ENCODE data around the gene SLC25A6. TPM values are rescaled to one million over a fixed set of nuclear protein-coding genes. Genes with fewer than 3 reads are reported as not detected.

The SLC25A6 gene
- total RNA-seq, 4 donors from 2014 or later, result 220 to 291 (median 250) TPM

DNA sequence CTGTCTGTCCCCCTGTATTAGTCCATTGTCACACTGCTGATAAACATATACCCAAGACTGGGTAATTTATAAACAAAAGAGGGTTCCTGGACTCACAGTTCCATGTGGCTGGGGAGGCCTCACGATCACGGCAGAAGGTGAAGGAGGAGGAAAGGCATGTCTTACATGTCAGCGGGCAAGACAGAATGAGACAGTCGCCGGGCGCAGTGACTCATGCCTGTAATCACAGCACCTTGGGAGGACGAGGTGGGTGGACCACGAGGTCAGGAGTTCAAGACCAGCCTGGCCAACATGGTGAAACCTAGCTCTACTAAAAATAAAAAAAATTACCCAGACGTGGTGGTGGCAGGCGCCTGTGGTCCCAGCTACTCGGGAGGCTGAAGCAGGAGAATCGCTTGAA lies 30.6 kb downstream of the SLC25A6 start:
- WGBS, 2 donors, result 68 to 82% methylated on average over 12 of the region's 12 CpGs
- Histone ChIP-seq H3K27me3 (no peaks in the 10 kb centered on the region), H3K4me3 (no peak overlapping the region), H3K27ac (no peak overlapping the region), H3K4me1 (peaks cover 0 to 1% (median 0%) of the 10 kb centered on the region in 4 donors), H3K9me3 (peaks cover 0 to 17% (median 4%) of the 10 kb centered on the region in 4 donors), H3K36me3 (peaks cover 3 to 72% (median 7%) of the 10 kb centered on the region in 3 donors)
- no peak for DNase-seq (ENCODE audit: low spot score in 2 of 2)
- TF ChIP-seq, protein P1, sequence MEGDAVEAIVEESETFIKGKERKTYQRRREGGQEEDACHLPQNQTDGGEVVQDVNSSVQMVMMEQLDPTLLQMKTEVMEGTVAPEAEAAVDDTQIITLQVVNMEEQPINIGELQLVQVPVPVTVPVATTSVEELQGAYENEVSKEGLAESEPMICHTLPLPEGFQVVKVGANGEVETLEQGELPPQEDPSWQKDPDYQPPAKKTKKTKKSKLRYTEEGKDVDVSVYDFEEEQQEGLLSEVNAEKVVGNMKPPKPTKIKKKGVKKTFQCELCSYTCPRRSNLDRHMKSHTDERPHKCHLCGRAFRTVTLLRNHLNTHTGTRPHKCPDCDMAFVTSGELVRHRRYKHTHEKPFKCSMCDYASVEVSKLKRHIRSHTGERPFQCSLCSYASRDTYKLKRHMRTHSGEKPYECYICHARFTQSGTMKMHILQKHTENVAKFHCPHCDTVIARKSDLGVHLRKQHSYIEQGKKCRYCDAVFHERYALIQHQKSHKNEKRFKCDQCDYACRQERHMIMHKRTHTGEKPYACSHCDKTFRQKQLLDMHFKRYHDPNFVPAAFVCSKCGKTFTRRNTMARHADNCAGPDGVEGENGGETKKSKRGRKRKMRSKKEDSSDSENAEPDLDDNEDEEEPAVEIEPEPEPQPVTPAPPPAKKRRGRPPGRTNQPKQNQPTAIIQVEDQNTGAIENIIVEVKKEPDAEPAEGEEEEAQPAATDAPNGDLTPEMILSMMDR (IDR thresholded peaks at IDR 0.05), result no peak
- TF ChIP-seq EP300 (IDR thresholded peaks at IDR 0.05), result no peak
- TF ChIP-seq POLR2A (IDR thresholded peaks at IDR 0.05), result no peak

DNA sequence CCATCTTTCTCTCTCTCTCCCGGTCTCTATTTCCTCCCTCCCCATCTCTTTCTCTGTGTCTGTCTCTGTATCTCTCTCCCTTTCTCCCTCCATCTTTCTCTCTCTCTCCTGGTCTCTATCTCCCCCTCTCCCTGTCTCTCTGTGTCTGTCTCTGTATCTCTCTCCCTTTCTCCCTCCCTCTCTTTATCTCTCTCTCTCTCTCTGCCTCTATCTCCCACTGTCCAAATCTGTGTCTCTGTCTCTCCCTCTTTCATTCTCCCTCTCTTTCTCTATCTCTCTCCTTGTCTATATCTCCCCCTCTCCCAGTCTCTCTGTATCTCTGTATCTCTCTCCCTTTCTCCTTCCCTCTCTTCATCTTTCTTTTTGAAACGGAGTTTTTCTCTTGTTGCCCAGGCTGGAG lies 31.7 kb downstream of the SLC25A6 start:
- Histone ChIP-seq H3K9me3 (peaks cover 0 to 17% (median 4%) of the 10 kb centered on the region in 4 donors), H3K27ac (no peak overlapping the region), H3K4me3 (no peak overlapping the region), H3K27me3 (no peaks in the 10 kb centered on the region), H3K36me3 (peaks cover 3 to 79% (median 7%) of the 10 kb centered on the region in 3 donors), H3K4me1 (peaks cover 0 to 12% (median 0%) of the 10 kb centered on the region in 4 donors)
- no peak for DNase-seq (ENCODE audit: low spot score in 2 of 2)
- TF ChIP-seq EP300 (IDR thresholded peaks at IDR 0.05) (no peak), POLR2A (IDR thresholded peaks at IDR 0.05) (no peak)
- TF ChIP-seq, protein P1 (IDR thresholded peaks at IDR 0.05), result no peak
- 70 to 80% methylated on average over 2 of the region's 2 CpGs for WGBS, 2 donors

DNA sequence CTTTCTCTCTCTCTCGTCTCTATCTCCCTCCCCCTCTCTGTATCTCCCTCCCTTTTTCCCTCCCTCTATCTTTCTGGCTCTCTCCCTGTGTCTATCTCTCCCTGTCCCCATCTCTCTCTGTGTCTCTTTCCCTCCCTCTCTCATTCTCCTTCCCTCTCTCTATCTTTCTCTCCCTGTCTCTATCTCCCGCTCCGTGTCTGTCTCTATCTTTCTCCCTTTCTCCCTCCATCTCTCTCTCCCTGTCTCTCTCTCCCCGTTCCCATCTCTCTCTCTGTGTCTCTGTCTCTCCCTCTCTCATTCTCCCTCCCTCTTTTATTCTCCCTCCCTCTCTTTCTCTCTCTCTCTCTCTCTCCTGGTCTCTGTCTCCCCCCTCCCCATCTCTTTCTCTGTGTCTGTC lies 32.4 kb downstream of the SLC25A6 start:
- WGBS, 2 donors, result 73 to 76% methylated on average over 4 of the region's 4 CpGs

DNA sequence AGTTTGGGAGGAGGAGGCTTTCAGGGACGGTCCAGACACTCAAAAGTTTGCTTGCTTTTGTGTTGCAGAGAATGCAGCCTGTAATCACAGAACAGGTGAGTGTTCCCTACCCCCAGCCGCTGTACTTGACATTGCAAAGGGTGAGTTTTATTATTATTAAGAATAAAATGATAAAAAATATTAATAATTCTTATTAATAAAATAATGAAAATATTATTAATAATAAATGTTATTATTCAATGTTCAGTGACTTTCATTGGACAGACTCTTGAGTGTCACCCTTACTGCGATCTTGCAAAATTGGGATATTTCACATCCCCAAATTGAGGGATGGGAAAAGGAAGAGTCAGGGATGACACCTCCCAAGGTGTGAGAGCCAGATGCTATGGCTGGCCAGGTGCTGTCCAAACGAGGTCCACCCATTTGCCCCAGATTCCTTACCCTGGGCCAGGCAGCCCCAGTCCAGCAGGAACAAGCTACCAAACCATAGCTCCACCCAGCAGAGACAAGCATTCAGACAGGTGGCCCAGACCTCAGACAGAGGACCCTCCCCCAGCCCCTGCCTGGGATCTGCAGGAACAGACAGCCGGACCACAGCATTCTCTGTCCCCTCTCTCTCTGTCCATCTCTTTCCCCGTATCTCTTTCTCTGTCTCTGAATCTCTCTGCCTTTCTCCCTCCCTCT lies 33.0 kb downstream of the SLC25A6 start:
- Histone ChIP-seq H3K27me3 (no peaks in the 10 kb centered on the region), H3K9me3 (peaks cover 0 to 17% (median 4%) of the 10 kb centered on the region in 4 donors), H3K4me1 (peaks cover 0 to 12% (median 0%) of the 10 kb centered on the region in 4 donors), H3K36me3 (peaks cover 3 to 67% (median 7%) of the 10 kb centered on the region in 3 donors), H3K27ac (no peak overlapping the region), H3K4me3 (no peak overlapping the region)
- 78% methylated on average over 6 of the region's 6 CpGs for WGBS, 2 donors
- DNase-seq (ENCODE audit: low spot score in 2 of 2), result no peak
- TF ChIP-seq EP300 (IDR thresholded peaks at IDR 0.05) (no peak), POLR2A (IDR thresholded peaks at IDR 0.05) (no peak)
- TF ChIP-seq, protein P1 (IDR thresholded peaks at IDR 0.05), result no peak

More for the DNA sequence above, 32.4 kb downstream of the SLC25A6 start:
- DNase-seq (ENCODE audit: low spot score in 2 of 2), result no peak
- H3K9me3 ChIP-seq, result peaks cover 0 to 17% (median 4%) of the 10 kb centered on the region in 4 donors
- TF ChIP-seq POLR2A (IDR thresholded peaks at IDR 0.05) (no peak), EP300 (IDR thresholded peaks at IDR 0.05) (no peak)
- TF ChIP-seq, protein P1 (IDR thresholded peaks at IDR 0.05), result no peak
- no peaks in the 10 kb centered on the region for H3K27me3 ChIP-seq
- no peak overlapping the region for H3K27ac ChIP-seq
- peaks cover 3 to 72% (median 7%) of the 10 kb centered on the region in 3 donors for H3K36me3 ChIP-seq
- H3K4me1 ChIP-seq, result peaks cover 0 to 12% (median 0%) of the 10 kb centered on the region in 4 donors
- no peak overlapping the region for H3K4me3 ChIP-seq

DNA sequence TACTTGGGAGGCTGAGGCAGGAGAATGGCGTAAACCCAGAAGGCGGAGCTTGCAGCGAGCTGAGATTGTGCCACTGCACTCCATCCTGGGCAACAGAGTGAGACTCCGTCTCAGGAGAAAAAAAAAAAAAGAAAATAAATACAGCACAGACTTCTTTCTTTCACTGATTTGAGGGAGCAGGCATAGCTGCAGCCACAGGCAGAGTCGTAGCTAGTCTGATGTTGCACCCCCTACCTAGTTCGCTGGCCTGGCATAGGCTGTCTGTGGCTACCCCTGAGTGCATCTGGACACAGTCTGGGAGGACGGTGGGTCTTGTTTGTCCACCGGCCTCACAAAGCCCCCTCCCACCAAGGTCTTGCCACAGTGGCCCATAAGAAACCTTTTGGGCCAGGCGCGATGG lies 33.9 kb downstream of the SLC25A6 start:
- 97% methylated on average over 10 of the region's 10 CpGs for WGBS, 2 donors
- H3K36me3 ChIP-seq, result peaks cover 3 to 61% (median 7%) of the 10 kb centered on the region in 3 donors
- H3K27me3 ChIP-seq, result no peaks in the 10 kb centered on the region
- no peak overlapping the region for H3K27ac ChIP-seq
- peaks cover 0 to 17% (median 4%) of the 10 kb centered on the region in 4 donors for H3K9me3 ChIP-seq
- H3K4me3 ChIP-seq, result no peak overlapping the region
- H3K4me1 ChIP-seq, result peaks cover 0 to 12% (median 0%) of the 10 kb centered on the region in 4 donors
- no peak for DNase-seq (ENCODE audit: low spot score in 2 of 2)
- TF ChIP-seq EP300 (IDR thresholded peaks at IDR 0.05) (no peak), POLR2A (IDR thresholded peaks at IDR 0.05) (no peak)
- TF ChIP-seq, protein P1 (IDR thresholded peaks at IDR 0.05), result no peak

Data from tibial nerve (tissue), 4 donors.